ENCODE results near the gene KCNQ5.

GRCh38 chr6:73227606-73228255 lies 605.9 kb downstream of the KCNQ5 start:
- TF ChIP-seq CTCF (IDR thresholded peaks at IDR 0.05) (no peak), POLR2A (IDR thresholded peaks at IDR 0.05) (no peak)
